HG03135 (cell line): ENCODE results near the gene TOP2B.

ENCODE experiments used
- ATAC-seq: cut with Tn5 transposase; IDR thresholded peaks from one replicate; pipeline ENCODE4 v1.9.1; 2021; ENCODE audit warnings: mild to moderate bottlenecking, moderate library complexity; ENCODE audit not compliant: unreplicated experiment

Gene TOP2B

DNA sequence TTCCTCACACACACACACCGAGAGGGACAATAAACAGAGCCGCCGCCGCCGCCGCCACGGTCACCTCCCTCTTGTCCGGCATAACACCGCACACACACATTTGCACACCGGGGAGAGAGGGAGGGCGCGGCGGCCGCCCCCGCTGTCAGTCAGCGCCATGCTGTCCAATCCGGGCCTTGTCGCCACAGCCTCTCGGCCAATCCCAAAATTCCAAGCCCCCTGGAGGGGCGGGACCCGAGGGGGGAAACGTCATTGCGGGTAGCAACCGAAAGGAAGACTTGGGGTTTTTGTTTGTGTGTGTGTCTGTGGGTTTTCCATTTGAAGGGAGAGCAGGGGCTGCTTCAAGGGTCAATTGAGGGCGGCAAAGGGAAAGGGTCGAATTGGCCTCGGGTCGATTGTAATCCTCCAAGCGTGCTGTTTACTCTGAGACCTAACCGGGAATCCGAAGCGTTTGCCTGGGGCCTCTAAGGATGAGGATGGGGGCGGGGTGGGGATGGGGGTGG, at the start of gene TOP2B:
TOP2B (minus strand) TSS at position 96 of the 503 bp plus-strand sequence. CDS start 610 bp downstream, outside the sequence.
- ATAC-seq: peak; percentile 89

DNA sequence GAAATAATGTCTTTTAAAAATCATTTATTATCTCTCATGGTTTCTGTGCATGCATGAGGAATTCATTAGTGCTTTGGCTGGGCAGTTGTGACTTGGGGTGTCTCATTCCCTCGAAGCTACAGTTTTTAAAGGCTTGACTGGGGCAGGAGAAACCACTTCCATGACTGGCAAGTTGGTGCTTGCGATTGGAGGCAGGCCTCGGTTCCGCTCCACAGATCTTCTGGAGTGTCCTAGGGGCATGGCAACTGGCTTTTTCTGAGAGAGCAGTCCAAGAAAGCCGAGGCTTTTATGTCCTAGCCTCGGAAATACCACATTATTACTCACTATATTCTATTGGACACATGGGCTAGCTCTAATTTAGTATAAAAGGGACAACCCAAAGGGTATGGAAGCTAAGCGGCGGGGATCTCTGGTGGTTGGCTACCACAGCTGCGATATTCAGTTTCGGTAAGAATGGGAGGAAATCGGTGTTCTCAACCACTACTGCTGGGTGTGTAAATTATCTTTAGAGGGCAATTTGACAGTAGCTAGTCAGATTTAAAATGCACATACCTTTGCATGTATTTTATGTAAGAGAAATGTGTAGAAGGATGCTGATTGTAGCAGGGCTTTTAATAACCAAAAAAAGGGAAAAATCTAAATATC, 48.8 kb upstream of the TOP2B start:
- no peak for ATAC-seq

DNA sequence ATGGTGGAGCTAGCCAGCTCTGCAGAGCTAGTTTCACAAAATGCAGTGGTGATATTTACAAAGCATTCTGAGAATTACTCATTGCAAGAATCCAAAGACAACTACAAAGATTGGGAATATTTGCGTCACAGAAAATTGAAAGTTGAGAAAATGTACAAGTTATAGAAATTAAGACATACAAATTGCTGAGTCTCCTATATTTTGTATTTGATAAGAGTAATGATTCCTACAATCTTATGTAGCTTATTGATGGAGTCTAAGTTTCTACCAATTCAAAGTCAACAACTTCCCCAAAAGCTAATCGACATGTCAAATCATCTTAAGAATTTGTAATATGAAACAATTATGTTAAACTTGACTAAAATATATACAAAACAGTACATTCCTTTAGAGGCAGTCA, 46.4 kb upstream of the TOP2B start:
- ATAC-seq: no peak

- ATAC-seq: no peak
Observed at GRCh38 chr3:25708036-25708435, 43.3 kb upstream of the TOP2B start.

DNA sequence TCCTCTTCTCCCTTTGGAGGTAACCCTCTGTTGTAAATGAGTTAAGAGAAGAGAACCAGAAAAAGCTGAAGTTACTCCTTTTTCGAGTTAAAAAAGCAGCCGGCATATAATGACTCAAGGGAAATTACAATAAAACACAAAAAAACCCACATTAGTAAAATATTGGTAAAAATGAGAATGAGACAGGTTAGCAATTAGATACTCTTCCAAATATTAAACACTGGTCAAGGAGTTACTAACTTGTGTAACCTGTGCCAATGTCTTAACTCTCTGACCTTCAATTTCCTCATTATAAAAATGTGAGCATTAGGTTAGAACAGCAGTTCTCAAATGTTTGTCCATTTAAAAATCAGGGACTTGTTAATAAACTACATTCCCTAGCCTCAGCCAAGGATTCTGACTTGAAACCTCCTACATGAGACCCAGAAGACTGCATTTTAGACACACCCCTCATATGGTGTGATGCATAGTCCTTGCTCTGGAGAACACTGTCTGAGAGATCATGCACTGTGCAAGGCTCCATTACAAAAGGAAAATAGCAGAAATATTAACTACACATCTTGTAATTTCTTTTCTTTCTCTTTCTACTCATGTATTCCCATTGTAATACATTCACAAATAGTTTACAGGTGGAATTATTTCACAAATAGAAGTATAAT, 42.7 kb upstream of the TOP2B start:
- no peak for ATAC-seq

DNA sequence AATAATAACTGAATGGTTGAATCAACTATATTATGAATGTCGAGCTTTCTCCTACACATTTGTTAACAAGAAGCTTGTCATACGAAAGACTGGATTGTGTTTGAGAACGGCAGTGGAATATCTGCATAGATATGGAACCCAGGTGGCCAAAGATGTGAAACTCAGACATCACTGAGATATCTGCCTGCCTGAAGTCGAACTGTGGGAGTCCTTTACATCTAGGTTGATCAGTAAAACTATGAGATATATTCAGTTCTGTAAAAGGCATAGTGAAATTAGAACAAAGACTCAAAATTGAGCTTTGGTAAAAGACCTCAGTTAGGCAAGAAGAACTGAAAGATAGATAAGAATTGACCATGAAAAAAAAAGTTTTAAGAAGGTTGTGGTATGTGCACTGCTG, 41.5 kb upstream of the TOP2B start:
- ATAC-seq: no peak

GRCh38 chr3:25697553-25697952, 32.8 kb upstream of the TOP2B start:
- ATAC-seq: no peak

- no peak for ATAC-seq
Observed at GRCh38 chr3:25695731-25696420, 31.2 kb upstream of the TOP2B start.

GRCh38 chr3:25693238-25693637, 28.5 kb upstream of the TOP2B start:
- no peak for ATAC-seq

DNA sequence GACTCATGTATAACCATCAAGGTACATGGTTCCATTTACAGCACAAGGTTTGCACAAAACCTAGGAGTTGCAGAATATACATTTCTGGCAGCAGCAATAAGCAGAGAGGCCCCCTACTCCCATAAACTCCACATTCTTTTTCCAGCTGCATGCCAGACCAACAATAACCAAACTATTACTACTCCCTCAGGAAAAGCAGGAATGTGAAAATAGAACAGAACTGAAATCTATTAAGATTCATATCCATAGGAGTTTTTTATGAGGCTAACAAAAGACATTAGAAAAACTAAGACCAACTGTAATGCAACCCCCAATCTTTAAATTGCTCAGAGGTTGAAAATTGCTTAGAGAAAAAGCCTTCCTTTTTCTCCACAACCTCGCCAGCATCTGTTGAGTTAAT, 27.6 kb upstream of the TOP2B start:
- no peak for ATAC-seq

DNA sequence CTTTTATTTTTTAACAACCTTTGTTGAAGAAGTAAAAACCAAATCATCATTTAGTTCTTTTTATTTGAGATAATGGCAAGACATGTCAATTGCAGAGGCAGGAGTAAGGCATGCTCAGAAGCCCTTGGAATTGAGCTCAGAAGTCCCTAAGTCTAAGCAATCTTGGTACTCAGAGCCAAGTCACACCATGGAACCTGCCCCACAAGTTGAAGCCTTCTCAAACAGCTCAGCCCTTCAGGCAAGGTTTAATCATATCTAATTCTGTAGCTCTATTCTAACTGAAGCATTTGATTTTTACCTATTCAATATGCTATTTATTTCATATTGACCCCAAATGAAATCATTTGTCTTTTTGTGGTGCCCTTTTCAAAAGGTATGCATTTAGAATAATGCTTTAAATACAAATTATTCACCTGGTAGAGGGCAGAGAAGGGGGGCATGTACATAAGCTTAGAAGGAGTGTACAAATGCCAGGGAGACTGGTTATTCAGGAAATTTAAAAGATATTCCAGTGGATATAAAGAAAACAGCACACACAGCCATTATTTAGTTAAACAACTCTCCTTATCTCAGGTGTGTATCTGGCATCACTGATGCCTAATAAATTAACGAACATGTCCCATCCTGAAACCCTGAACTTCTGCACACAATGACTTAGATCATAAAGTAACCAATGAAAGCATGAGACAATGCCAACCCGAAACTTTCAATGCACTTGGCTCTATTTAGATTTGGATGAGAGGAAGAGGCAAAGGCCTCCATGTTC, 26.2 kb upstream of the TOP2B start:
- ATAC-seq: no peak

DNA sequence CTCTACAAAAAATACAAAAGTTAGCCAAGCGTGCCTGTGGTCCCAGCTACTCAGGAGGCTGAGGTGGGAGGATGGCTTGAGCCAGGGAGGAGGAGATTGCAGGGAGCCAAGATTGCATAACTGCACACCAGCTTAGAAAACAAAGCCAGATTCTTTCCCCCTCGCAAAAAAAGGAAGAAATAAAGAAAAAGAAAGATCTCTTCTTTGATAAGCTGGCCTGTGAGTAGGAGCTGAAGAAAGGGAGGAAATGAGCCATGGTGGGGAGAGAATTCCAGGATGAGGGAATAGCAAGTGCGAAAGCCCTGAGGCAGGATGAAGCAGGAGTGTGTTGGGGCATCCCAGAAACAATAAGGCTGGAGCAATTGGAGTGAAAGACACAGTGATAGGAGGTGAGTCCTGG, 24.5 kb upstream of the TOP2B start:
- no peak for ATAC-seq

DNA sequence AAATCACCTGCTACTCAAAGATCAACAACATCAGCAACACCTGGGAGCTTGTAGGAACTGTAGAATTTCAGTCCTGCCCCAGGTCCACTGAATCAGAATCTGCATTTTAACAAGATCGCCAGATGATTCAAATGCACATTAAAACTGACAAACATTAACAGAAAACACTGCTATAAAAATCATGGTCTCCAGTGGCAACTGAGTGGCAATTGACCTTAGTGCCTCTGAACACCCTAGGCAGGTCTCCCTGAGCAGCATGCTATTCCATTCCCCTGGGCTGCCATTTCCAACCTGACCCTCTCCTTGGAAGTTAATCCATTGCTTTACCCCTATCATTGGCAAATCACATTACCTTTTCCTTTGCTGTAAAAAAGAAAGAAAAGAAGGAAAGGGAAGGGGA, 23.0 kb upstream of the TOP2B start:
- no peak for ATAC-seq

DNA sequence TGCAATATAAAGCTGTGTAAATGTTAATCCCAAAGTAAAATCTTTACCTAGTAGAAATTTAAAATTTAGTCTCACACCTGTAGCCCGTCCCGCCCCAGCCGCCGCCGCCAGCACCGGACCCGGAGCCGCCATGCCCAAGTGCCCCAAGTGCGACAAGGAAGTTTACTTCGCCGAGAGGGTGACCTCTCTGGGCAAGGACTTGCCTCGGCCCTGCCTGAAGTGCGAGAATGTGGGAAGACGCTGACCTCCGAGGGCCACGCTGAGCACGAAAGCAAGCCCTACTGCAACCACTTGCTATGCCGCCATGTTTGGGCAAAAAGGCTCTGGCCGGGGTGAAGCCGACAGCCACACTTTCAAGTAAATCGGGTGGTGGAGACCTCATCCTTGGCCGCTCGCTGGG, 22.1 kb upstream of the TOP2B start:
- no peak for ATAC-seq

DNA sequence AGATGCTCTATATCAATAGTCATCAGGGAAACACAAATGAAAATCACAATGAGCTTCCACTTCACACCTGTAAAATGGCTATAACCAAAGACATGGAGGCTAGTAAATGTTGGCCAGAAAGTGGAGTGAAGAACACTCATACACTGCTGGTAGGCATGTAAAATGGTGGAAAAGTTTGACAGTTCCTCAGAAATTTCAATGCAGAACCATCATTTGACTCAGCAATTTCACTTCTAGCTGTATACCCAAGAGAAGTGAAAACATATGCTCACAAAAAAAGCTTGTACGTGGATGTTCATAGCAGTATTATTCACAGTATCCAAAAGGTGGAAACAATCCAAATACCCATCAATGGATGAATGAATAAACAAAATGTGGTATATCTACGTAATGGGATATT, 19.2 kb upstream of the TOP2B start:
- ATAC-seq: no peak

- ATAC-seq: no peak
Observed at GRCh38 chr3:25683410-25683809, 18.7 kb upstream of the TOP2B start.

GRCh38 chr3:25679642-25680302, 15.1 kb upstream of the TOP2B start:
- ATAC-seq: no peak

DNA sequence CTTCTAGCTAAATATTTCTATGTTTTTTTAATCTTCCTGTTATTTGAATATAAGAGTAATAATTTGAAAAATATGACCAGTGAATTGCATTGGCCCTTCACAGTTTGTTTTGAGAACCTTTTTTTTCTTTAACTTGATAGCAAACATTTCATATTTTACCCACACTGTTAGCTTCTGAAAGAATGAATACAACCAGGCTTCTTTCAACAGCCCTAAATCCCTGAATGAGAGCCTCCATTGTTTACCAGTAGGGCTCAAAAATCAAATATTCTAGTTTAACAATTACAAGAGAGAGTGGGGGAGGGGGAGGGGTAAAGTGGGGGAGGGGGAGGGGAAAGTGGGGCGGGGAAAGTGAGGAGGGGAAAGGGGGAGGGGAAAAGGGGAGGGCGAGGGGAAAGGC, 14.5 kb upstream of the TOP2B start:
- ATAC-seq: no peak

DNA sequence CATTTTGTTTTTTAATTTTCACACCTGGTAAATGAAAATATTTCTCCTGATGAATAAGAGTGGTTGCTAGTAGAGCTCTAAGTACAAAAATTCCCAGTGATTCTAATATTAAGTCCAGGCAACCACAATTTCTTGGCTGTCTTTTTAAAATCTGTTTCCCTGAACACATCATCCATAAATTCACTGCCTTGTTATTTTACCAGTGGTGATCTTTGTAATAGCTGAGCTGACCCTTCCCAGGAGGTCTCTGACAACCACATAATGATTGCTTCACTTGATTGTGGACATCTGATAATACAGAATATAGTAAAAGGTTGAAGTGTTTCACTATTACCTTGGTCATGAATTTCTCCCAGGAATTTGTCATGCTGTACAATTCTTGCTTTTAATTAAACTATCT, 13.9 kb upstream of the TOP2B start:
- no peak for ATAC-seq

- ATAC-seq: no peak
Observed at GRCh38 chr3:25677121-25677520, 12.4 kb upstream of the TOP2B start.

GRCh38 chr3:25674670-25675069, 10.0 kb upstream of the TOP2B start:
- no peak for ATAC-seq
